Breast epithelium (tissue), 3 donors: Measurements from ENCODE around the gene EFCAB5.

Experiments used
- POLR2A ChIP-seq: fragments of 450-650 bp; IDR thresholded peaks from one replicate; pipeline ENCODE4 v1.6.1; 2016; ENCODE audit warnings: antibody characterized with exemption, mild to moderate bottlenecking, moderate library complexity
- POLR2AphosphoS5 ChIP-seq, 3 donors: sonication (generic); formaldehyde crosslinking; IDR thresholded peaks; one replicate each; pipeline ENCODE4 v1.6.1; 2017; ENCODE audit warnings: antibody characterized with exemption in 3 of 3
- TF ChIP-seq, protein P1 (sequence below), 3 donors: fragments of 450-650 bp; IDR thresholded peaks; one replicate each; pipeline ENCODE4 v1.5.1; 2016 to 2017; ENCODE audit warnings: antibody characterized with exemption in 3 of 3, mild to moderate bottlenecking in 3 of 3, moderate library complexity in 3 of 3

DNA sequence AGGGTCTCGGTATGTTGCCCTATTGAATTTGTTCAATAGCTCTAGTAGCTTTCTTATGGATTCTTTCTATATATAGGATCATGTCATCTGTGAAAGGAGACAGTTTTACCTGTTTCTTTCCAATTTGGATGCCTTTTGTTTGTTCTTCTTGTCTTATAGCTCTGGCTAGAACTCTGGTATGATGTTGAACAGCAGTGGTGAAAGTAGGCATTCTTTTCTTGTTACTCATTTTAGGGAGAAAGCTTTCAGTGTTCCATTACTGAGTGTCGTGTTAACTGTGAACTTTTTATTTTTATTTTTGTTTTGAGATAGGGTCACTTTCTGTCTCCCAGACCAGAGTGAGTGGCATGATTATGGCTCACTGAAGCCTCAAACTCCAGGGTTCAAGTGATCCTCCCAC lies 21.2 kb downstream of the EFCAB5 start:
- TF ChIP-seq, protein P1, sequence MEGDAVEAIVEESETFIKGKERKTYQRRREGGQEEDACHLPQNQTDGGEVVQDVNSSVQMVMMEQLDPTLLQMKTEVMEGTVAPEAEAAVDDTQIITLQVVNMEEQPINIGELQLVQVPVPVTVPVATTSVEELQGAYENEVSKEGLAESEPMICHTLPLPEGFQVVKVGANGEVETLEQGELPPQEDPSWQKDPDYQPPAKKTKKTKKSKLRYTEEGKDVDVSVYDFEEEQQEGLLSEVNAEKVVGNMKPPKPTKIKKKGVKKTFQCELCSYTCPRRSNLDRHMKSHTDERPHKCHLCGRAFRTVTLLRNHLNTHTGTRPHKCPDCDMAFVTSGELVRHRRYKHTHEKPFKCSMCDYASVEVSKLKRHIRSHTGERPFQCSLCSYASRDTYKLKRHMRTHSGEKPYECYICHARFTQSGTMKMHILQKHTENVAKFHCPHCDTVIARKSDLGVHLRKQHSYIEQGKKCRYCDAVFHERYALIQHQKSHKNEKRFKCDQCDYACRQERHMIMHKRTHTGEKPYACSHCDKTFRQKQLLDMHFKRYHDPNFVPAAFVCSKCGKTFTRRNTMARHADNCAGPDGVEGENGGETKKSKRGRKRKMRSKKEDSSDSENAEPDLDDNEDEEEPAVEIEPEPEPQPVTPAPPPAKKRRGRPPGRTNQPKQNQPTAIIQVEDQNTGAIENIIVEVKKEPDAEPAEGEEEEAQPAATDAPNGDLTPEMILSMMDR (IDR thresholded peaks at IDR 0.05): no peak
- TF ChIP-seq POLR2AphosphoS5 (IDR thresholded peaks at IDR 0.05): no peak
- TF ChIP-seq POLR2A: no peak
